Aorta (tissue), 5 donors: ENCODE data around the gene SLC1A2. TPM values are rescaled to one million over a fixed set of nuclear protein-coding genes. Genes with fewer than 3 reads are reported as not detected.

ENCODE experiments used
- ATAC-seq: fragments of 200-7000 bp; cut with Tn5 transposase; one replicate; pipeline ENCODE4 v1.9.1; 2022; ENCODE audit warnings: moderate library complexity; ENCODE audit not compliant: low FRiP score
- DNase-seq, 2 donors: peaks; one replicate each; pipeline ENCODE4 v3.0.0-alpha.2; 2020
- H3K27ac ChIP-seq, 2 donors: one replicate each; pipeline ENCODE4 v1.5.1; 2013; ENCODE audit warnings: low read length in 2 of 2, mild to moderate bottlenecking in 2 of 2, moderate library complexity in 2 of 2, control low read depth in 1 of 2, inconsistent platforms in 1 of 2, low read depth in 1 of 2
- H3K27me3 ChIP-seq, 2 donors: one replicate each; pipeline ENCODE4 v1.6.1; 2013; ENCODE audit warnings: control low read depth in 1 of 2, low read length in 1 of 2, mild to moderate bottlenecking in 1 of 2, moderate library complexity in 1 of 2; ENCODE audit not compliant: insufficient read depth in 2 of 2, control insufficient read depth in 1 of 2
- H3K36me3 ChIP-seq, 2 donors: one replicate each; pipeline ENCODE4 v1.6.1; 2013; ENCODE audit warnings: control low read depth in 1 of 2, low read length in 1 of 2, mild to moderate bottlenecking in 1 of 2; ENCODE audit not compliant: insufficient read depth in 2 of 2, control insufficient read depth in 1 of 2
- H3K4me1 ChIP-seq, 2 donors: one replicate each; pipeline ENCODE4 v1.6.1; 2013; ENCODE audit warnings: low read length in 2 of 2, control low read depth in 1 of 2, mild to moderate bottlenecking in 1 of 2, moderate library complexity in 1 of 2; ENCODE audit not compliant: insufficient read depth in 2 of 2, control insufficient read depth in 1 of 2
- H3K4me3 ChIP-seq, 2 donors: one replicate each; pipeline ENCODE4 v1.5.1; 2013; ENCODE audit warnings: low read length in 2 of 2, control low read depth in 1 of 2, mild to moderate bottlenecking in 1 of 2
- H3K9me3 ChIP-seq: one replicate; pipeline ENCODE4 v1.6.1; 2013; ENCODE audit warnings: mild to moderate bottlenecking, low read length; ENCODE audit not compliant: control insufficient read depth
- WGBS, 2 donors: extraction: QIAGEN DNeasy Blood & Tissue Kit; methylation state at CpG; one replicate each; pipeline ENCODE4 v1.1.7; 2013; 5-methylcytosine and 5-hydroxymethylcytosine counted together
- intact Hi-C, 2 donors: fragments of 100-400 bp; cut with DNase I; formaldehyde crosslinking; loops; one replicate each; pipeline versions ENCODE4 v1.14.2 to v1.15.0; 2022
- polyA plus RNA-seq, 2 donors: library from polyadenylated mRNA; stranded (reverse); fragments of 200-250 nt; gene quantifications; one replicate each; pipeline ENCODE4 v1.2.3, GENCODE V29; 2013
- total RNA-seq, 2 donors: library from RNA; stranded (reverse); fragmentation: NEBNext Ultra II Directional; extraction: Animal tissue kit (Norgen Biotek cat#: 25700); gene quantifications; one replicate each; pipeline ENCODE4 v1.2.1, GENCODE V29; 2021
- donor health status: healthy with polysubstance abuse.
- donor health status: Bipolar disorder and iron deficiency.
- donor health status: DM: no; HTN: no; CAD: no.
- donor health status: DM: no; HTN: no; CAD: no.
- donor health status: DM: yes; HTN: yes; CAD: no.

The SLC1A2 gene
- total and polyA plus RNA-seq, 4 donors: 1.1 to 1.5 TPM; not detected in 2

- Histone ChIP-seq H3K9me3 (no peaks in the 10 kb centered on the region), H3K27ac (no peak overlapping the region), H3K27me3 (no peaks in the 10 kb centered on the region), H3K4me1 (peaks cover 0 to 5% of the 10 kb centered on the region in 2 donors), H3K36me3 (no peaks in the 10 kb centered on the region), H3K4me3 (no peak overlapping the region)
- ATAC-seq (no peak), DNase-seq (no peak)
- intact Hi-C loops: no loop called here
- WGBS, 2 donors: 96 to 97% methylated on average over 5 of the region's 5 CpGs
These were observed 64.1 kb downstream of the SLC1A2 start for GRCh38 chr11:35355102-35355749.

GRCh38 chr11:35354644-35355043 lies 64.7 kb downstream of the SLC1A2 start:
- Histone ChIP-seq H3K9me3 (no peaks in the 10 kb centered on the region), H3K36me3 (no peaks in the 10 kb centered on the region), H3K4me3 (no peak overlapping the region), H3K4me1 (peaks cover 0 to 3% of the 10 kb centered on the region in 2 donors), H3K27ac (no peak overlapping the region), H3K27me3 (no peaks in the 10 kb centered on the region)
- 84 to 89% methylated on average over 7 of the region's 7 CpGs for WGBS, 2 donors
- DNase-seq (no peak), ATAC-seq (no peak)
- intact Hi-C loops: no loop called here

GRCh38 chr11:35352077-35352888 lies 67.1 kb downstream of the SLC1A2 start:
- Histone ChIP-seq H3K4me1 (peaks cover 0 to 2% of the 10 kb centered on the region in 2 donors), H3K4me3 (no peak overlapping the region), H3K36me3 (no peaks in the 10 kb centered on the region), H3K9me3 (no peaks in the 10 kb centered on the region), H3K27me3 (no peaks in the 10 kb centered on the region), H3K27ac (no peak overlapping the region)
- WGBS, 2 donors: 45 to 50% methylated on average over 3 of the region's 3 CpGs
- intact Hi-C loops: no loop called here
- DNase-seq (no peak), ATAC-seq (no peak)

- no peak for ATAC-seq
- no peaks in the 10 kb centered on the region for H3K9me3 ChIP-seq
- H3K4me3 ChIP-seq: no peak overlapping the region
- no peaks in the 10 kb centered on the region for H3K36me3 ChIP-seq
- peaks cover 0 to 2% of the 10 kb centered on the region in 2 donors for H3K4me1 ChIP-seq
- no peak for DNase-seq
- H3K27ac ChIP-seq: no peak overlapping the region
- intact Hi-C loops: no loop called here
- WGBS, 2 donors: 94 to 96% methylated on average over 4 of the region's 4 CpGs
- H3K27me3 ChIP-seq: no peaks in the 10 kb centered on the region
These were observed 69.5 kb downstream of the SLC1A2 start for GRCh38 chr11:35349897-35350296.

GRCh38 chr11:35348898-35349687 lies 70.3 kb downstream of the SLC1A2 start:
- intact Hi-C loops: no loop called here
- 96 to 98% methylated on average over 10 of the region's 10 CpGs for WGBS, 2 donors
- DNase-seq: no peak
- H3K4me3 ChIP-seq: no peak overlapping the region
- no peak for ATAC-seq
- no peak overlapping the region for H3K27ac ChIP-seq
- H3K36me3 ChIP-seq: no peaks in the 10 kb centered on the region
- no peaks in the 10 kb centered on the region for H3K27me3 ChIP-seq
- H3K9me3 ChIP-seq: no peaks in the 10 kb centered on the region
- peaks cover 0 to 2% of the 10 kb centered on the region in 2 donors for H3K4me1 ChIP-seq

- H3K27ac ChIP-seq: no peak overlapping the region
- intact Hi-C loops: no loop called here
- H3K27me3 ChIP-seq: no peaks in the 10 kb centered on the region
- peak in 1 of 2 donors; percentile 54 for DNase-seq
- peaks cover 0 to 2% of the 10 kb centered on the region in 2 donors for H3K4me1 ChIP-seq
- no peaks in the 10 kb centered on the region for H3K36me3 ChIP-seq
- H3K9me3 ChIP-seq: no peaks in the 10 kb centered on the region
- WGBS, 2 donors: 86 to 93% methylated on average over 1 of the region's 1 CpG
- no peak overlapping the region for H3K4me3 ChIP-seq
- no peak for ATAC-seq
These were observed 71.4 kb downstream of the SLC1A2 start for GRCh38 chr11:35347921-35348331.

- no peaks in the 10 kb centered on the region for H3K36me3 ChIP-seq
- H3K4me1 ChIP-seq: peaks cover 0 to under 1% of the 10 kb centered on the region in 2 donors
- no peaks in the 10 kb centered on the region for H3K9me3 ChIP-seq
- no peaks in the 10 kb centered on the region for H3K27me3 ChIP-seq
- ATAC-seq: no peak
- WGBS, 2 donors: 63 to 69% methylated on average over 6 of the region's 6 CpGs
- no peak for DNase-seq
- intact Hi-C loops: no loop called here
- no peak overlapping the region for H3K4me3 ChIP-seq
- H3K27ac ChIP-seq: no peak overlapping the region
These were observed 72.0 kb downstream of the SLC1A2 start for GRCh38 chr11:35347173-35347878.

- no peak for DNase-seq
- Histone ChIP-seq H3K27me3 (no peaks in the 10 kb centered on the region), H3K9me3 (no peaks in the 10 kb centered on the region), H3K36me3 (no peaks in the 10 kb centered on the region), H3K27ac (no peak overlapping the region), H3K4me1 (no peaks in the 10 kb centered on the region), H3K4me3 (no peak overlapping the region)
- intact Hi-C loops: no loop called here
- no peak for ATAC-seq
- WGBS, 2 donors: 94 to 95% methylated on average over 6 of the region's 6 CpGs
These were observed 72.7 kb downstream of the SLC1A2 start for GRCh38 chr11:35346472-35347156.
